SK-N-SH (cell line): ENCODE data around the gene NDUFA12. TPM values are rescaled to one million over a fixed set of nuclear protein-coding genes. Genes with fewer than 3 reads are reported as not detected.

Experiments used
- CTCF ChIA-PET: fragments of 300-600, 350-600 bp; formaldehyde crosslinking; extraction: SDS; loops from one replicate; lab custom pipeline; 2021; lab: Yijun Ruan, JAX
- POLR2A ChIA-PET: fragments of 350-600 bp; sonication (Branson Sonifier 250); formaldehyde crosslinking; extraction: SDS; loops from one replicate; lab custom pipeline; 2020; ENCODE audit warnings: antibody characterized with exemption, inconsistent platforms; lab: Yijun Ruan, JAX
- DNase-seq: peaks from one replicate; pipeline ENCODE4 v3.0.0; 2012
- H2AFZ ChIP-seq: fragments of 200-600 bp; sonication (generic); 2 replicates; pipeline ENCODE4 v1.8.1; 2016; ENCODE audit warnings: antibody characterized with exemption, mild to moderate bottlenecking, low read depth
- H3F3A ChIP-seq: fragments of 200-600 bp; sonication (generic); replicated peaks from 2 replicates; pipeline ENCODE3; 2016; ENCODE audit warnings: antibody characterized with exemption, mild to moderate bottlenecking; ENCODE audit not compliant: insufficient read depth
- H3K27ac ChIP-seq, 2 experiments: fragments of 200-500 bp in 1 of 2; fragments of 200-600 bp in 1 of 2; sonication (Bioruptor generic) in 1 of 2; sonication (generic), shearing (Covaris generic) in 1 of 2; 2 replicates each; pipeline versions ENCODE4 v1.5.1 to v1.6.1; 2014 to 2016; ENCODE audit warnings: low read depth in 2 of 2, inconsistent platforms in 1 of 2, low read length in 1 of 2, mild to moderate bottlenecking in 1 of 2, mixed read lengths in 1 of 2
- H3K27me3 ChIP-seq: fragments of 200-600 bp; sonication (generic), shearing (Covaris generic); 2 replicates; pipeline ENCODE4 v1.6.1; 2016; ENCODE audit warnings: mixed run types; ENCODE audit not compliant: insufficient read depth
- H3K36me3 ChIP-seq, 2 experiments: fragments of 200-500 bp in 1 of 2; fragments of 200-600 bp in 1 of 2; sonication (Bioruptor generic) in 1 of 2; sonication (generic) in 1 of 2; replicated peaks in 1 of 2; 2 replicates each; pipeline versions ENCODE3 to v1.5.1; 2014 to 2016; ENCODE audit warnings: low read length in 1 of 2, mild to moderate bottlenecking in 1 of 2; ENCODE audit not compliant: insufficient read depth in 2 of 2, control insufficient read depth in 1 of 2
- H3K4me1 ChIP-seq, 2 experiments: fragments of 200-500 bp in 1 of 2; fragments of 200-600 bp in 1 of 2; sonication (Bioruptor generic) in 1 of 2; sonication (generic), shearing (Covaris generic) in 1 of 2; 2 replicates each; pipeline versions ENCODE4 v1.5.1 to v1.6.1; 2014 to 2016; ENCODE audit warnings: low read depth in 1 of 2, low read length in 1 of 2, mixed run types in 1 of 2; ENCODE audit not compliant: insufficient read depth in 2 of 2, control insufficient read depth in 1 of 2
- H3K4me2 ChIP-seq: fragments of 200-600 bp; sonication (generic), shearing (Covaris generic); 2 replicates; pipeline ENCODE4 v1.6.1; 2017; ENCODE audit warnings: mixed run types
- H3K4me3 ChIP-seq, 2 experiments: fragments of 200-500 bp in 1 of 2; fragments of 200-600 bp in 1 of 2; sonication (Bioruptor generic) in 1 of 2; sonication (generic), shearing (Covaris generic) in 1 of 2; 2 replicates each; pipeline versions ENCODE4 v1.5.1 to v1.8.1; 2014 to 2016; ENCODE audit warnings: low read depth in 2 of 2, inconsistent platforms in 1 of 2, low read length in 1 of 2, mild to moderate bottlenecking in 1 of 2, mixed read lengths in 1 of 2, moderate library complexity in 1 of 2
- H3K79me2 ChIP-seq: fragments of 200-600 bp; sonication (generic); 2 replicates; pipeline ENCODE4 v1.8.1; 2017; ENCODE audit warnings: mild to moderate bottlenecking; ENCODE audit not compliant: insufficient read depth
- H3K9ac ChIP-seq: fragments of 200-600 bp; sonication (generic); 2 replicates; pipeline ENCODE4 v1.6.1; 2017; ENCODE audit warnings: mixed run types
- H3K9me2 ChIP-seq: fragments of 200-600 bp; sonication (generic); 2 replicates; pipeline ENCODE4 v1.6.1; 2017; ENCODE audit warnings: mixed run types
- H3K9me3 ChIP-seq: fragments of 200-600 bp; sonication (generic); 2 replicates; pipeline ENCODE4 v1.6.1; 2017; ENCODE audit warnings: mixed run types, mild to moderate bottlenecking, moderate library complexity
- H4K20me1 ChIP-seq: fragments of 200-600 bp; sonication (generic); 2 replicates; pipeline ENCODE4 v1.6.1; 2017; ENCODE audit warnings: mild to moderate bottlenecking, mixed run types; ENCODE audit not compliant: insufficient read depth
- CHD2 ChIP-seq: fragments of 150-350 bp; IDR thresholded peaks from 2 replicates; pipeline ENCODE4 v1.6.1; 2018; ENCODE audit warnings: low read length; ENCODE audit not compliant: partially characterized antibody
- ELF1 ChIP-seq: IDR thresholded peaks from 2 replicates; pipeline ENCODE4 v1.4.0; 2012
- EP300 ChIP-seq, 2 experiments: IDR thresholded peaks; 2 replicates each; pipeline versions ENCODE4 v1.4.0 to v1.6.1; 2012; ENCODE audit warnings: borderline replicate concordance in 1 of 2, low read depth in 1 of 2, low read length in 1 of 2
- EZH2phosphoT487 ChIP-seq: fragments of 200-600 bp; sonication (generic); IDR thresholded peaks from 2 replicates; pipeline ENCODE4 v1.6.1; 2017; ENCODE audit warnings: low read depth, mixed run types, mild to moderate bottlenecking, antibody characterized with exemption, moderate library complexity, borderline replicate concordance
- FOSL2 ChIP-seq: IDR thresholded peaks from 2 replicates; pipeline ENCODE4 v1.4.0; 2012; ENCODE audit warnings: low read depth, mild to moderate bottlenecking, moderate library complexity, borderline replicate concordance
- MXI1 ChIP-seq: IDR thresholded peaks from 2 replicates; pipeline ENCODE4 v1.6.1; 2012; ENCODE audit warnings: mild to moderate bottlenecking, low read depth, low read length, improper control_type of control experiment
- NFIC ChIP-seq: IDR thresholded peaks from 2 replicates; pipeline ENCODE4 v1.4.0; 2012; ENCODE audit warnings: borderline replicate concordance
- POLR2AphosphoS5 ChIP-seq: IDR thresholded peaks from 2 replicates; pipeline ENCODE4 v1.6.1; 2012; ENCODE audit warnings: low read depth, low read length
- REST ChIP-seq: IDR thresholded peaks from 2 replicates; pipeline ENCODE4 v1.6.1; 2012; ENCODE audit warnings: mild to moderate bottlenecking, low read depth, low read length, moderate library complexity
- SMC3 ChIP-seq: IDR thresholded peaks from 2 replicates; pipeline ENCODE4 v1.6.1; 2012; ENCODE audit warnings: low read depth, low read length, improper control_type of control experiment
- TCF12 ChIP-seq: IDR thresholded peaks from 2 replicates; pipeline ENCODE4 v1.4.0; 2012
- USF2 ChIP-seq: fragments of 150-350 bp; IDR thresholded peaks from 2 replicates; pipeline ENCODE4 v1.6.1; 2017; ENCODE audit warnings: antibody characterized with exemption, low read length, low read depth, borderline replicate concordance
- WGBS: methylation state at CpG from one replicate; pipeline ENCODE4 v1.1.6; 2017; ENCODE audit warnings: low lambda C conversion rate; 5-methylcytosine and 5-hydroxymethylcytosine counted together
- polyA plus RNA-seq, 3 experiments: library from polyadenylated mRNA; depleted of rRNA; stranded (reverse); fragments of >200 nt; gene quantifications; 2 replicates each; pipeline ENCODE4 v1.2.3, GENCODE V29; 2012
- TF ChIP-seq, protein P1 (sequence below): fragments of 200-600 bp; sonication (generic); IDR thresholded peaks from 2 replicates; pipeline ENCODE4 v1.6.1; 2017; ENCODE audit warnings: antibody characterized with exemption, mild to moderate bottlenecking, moderate library complexity

NDUFA12 gene
- polyA plus RNA-seq, 1 of the 3 experiments (the other 2 are of a cell fraction): 106 TPM

DNA sequence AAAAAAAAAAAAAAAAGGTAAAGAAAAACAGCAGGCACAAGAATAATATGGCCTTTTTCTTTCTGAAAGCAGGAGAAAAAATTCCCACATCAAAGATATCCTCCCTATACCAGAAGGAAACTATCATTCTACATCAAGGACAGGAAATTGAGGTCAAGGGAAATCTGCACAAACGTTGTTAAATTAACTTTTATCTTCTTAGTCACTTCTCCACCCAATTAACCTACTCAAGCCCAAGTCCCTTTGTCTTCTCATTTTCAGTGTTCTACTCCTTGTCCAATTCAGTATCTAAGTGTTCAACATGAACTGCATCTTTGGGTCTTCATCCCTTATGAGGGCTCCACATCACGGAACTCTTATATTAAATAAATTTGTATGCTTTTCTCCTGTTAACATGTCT, 15.7 kb downstream of the NDUFA12 start:
- 75% methylated on average over 2 of the region's 2 CpGs for WGBS
- TF ChIP-seq NFIC (no peak), MXI1 (no peak), FOSL2 (no peak)
- TF ChIP-seq, all 33 proteins: peak for 0
- H3K4me2 ChIP-seq: no peak overlapping the region
- DNase-seq: no peak
- H3K9me2 ChIP-seq: no peaks in the 10 kb centered on the region
- no peak overlapping the region for H3K27ac ChIP-seq
- no peaks in the 10 kb centered on the region for H3F3A ChIP-seq
- H2AFZ ChIP-seq: no peak overlapping the region
- H3K36me3 ChIP-seq: peaks cover 9 to 11% of the 10 kb centered on the region in 2 experiments
- no peaks in the 10 kb centered on the region for H3K9me3 ChIP-seq
- no peaks in the 10 kb centered on the region; a peak in 1 of 4 replicates for H3K4me1 ChIP-seq
- ChIA-PET POLR2A (no interaction called here), CTCF (no interaction called here)
- peaks cover 2% of the 10 kb centered on the region; the same call in 1 of the 2 replicates for H4K20me1 ChIP-seq
- H3K9ac ChIP-seq: no peak overlapping the region
- H3K4me3 ChIP-seq: no peak overlapping the region
- H3K79me2 ChIP-seq: peaks cover 5% of the 10 kb centered on the region; the same call in 1 of the 2 replicates
- no peaks in the 10 kb centered on the region for H3K27me3 ChIP-seq

DNA sequence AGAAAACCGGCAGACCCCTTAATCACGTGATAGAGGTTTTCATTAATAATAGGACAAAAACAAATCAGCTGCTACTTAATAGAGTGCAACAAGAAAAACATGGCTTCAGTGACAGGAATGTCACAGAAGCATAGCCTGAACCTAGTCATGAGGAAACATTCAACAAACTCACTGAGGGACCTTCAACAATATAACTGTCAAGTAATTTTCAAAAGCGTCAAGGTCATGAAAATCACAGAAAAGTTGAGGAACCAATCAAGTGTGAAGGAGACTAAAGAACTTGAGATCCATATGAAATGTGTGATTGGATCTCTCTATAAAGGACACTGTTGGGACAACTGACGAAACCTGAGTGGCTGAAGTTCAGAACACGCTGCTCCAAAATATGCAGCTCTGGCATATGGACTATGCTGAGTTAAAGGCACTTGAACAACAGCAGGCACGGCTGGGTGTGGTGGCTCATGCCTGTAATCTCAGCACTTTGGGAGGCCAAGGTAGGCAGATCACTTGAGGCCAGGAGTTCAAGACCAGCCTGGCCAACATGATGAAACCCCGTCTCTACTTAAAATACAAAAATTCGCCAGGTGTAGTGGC, 16.3 kb downstream of the NDUFA12 start:
- POLR2A ChIA-PET: no interaction called here
- 93% methylated on average over 7 of the region's 8 CpGs for WGBS

More for the DNA sequence above, 16.3 kb downstream of the NDUFA12 start:
- Histone ChIP-seq H3K4me3 (no peak overlapping the region), H4K20me1 (peaks cover 2% of the 10 kb centered on the region; the same call in 1 of the 2 replicates), H3K4me2 (no peak overlapping the region), H2AFZ (no peak overlapping the region), H3K79me2 (peaks cover 5% of the 10 kb centered on the region; the same call in 1 of the 2 replicates)
- DNase-seq: no peak
- CTCF ChIA-PET: no interaction called here
- TF ChIP-seq CHD2 (no peak), EZH2phosphoT487 (no peak), EP300 (IDR thresholded peaks at IDR 0.05; ENCODE audit: borderline replicate concordance in 1 of 2, low read depth in 1 of 2, low read length in 1 of 2) (no peak), REST (no peak), USF2 (no peak), POLR2AphosphoS5 (no peak), ELF1 (no peak), TCF12 (no peak), SMC3 (no peak)
- TF ChIP-seq, protein P1, sequence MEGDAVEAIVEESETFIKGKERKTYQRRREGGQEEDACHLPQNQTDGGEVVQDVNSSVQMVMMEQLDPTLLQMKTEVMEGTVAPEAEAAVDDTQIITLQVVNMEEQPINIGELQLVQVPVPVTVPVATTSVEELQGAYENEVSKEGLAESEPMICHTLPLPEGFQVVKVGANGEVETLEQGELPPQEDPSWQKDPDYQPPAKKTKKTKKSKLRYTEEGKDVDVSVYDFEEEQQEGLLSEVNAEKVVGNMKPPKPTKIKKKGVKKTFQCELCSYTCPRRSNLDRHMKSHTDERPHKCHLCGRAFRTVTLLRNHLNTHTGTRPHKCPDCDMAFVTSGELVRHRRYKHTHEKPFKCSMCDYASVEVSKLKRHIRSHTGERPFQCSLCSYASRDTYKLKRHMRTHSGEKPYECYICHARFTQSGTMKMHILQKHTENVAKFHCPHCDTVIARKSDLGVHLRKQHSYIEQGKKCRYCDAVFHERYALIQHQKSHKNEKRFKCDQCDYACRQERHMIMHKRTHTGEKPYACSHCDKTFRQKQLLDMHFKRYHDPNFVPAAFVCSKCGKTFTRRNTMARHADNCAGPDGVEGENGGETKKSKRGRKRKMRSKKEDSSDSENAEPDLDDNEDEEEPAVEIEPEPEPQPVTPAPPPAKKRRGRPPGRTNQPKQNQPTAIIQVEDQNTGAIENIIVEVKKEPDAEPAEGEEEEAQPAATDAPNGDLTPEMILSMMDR: no peak
- TF ChIP-seq, all 33 proteins: peak for 0
- no peaks in the 10 kb centered on the region; a peak in 1 of 4 replicates for H3K4me1 ChIP-seq
- H3K9ac ChIP-seq: no peak overlapping the region
- no peaks in the 10 kb centered on the region for H3K9me3 ChIP-seq
- H3F3A ChIP-seq: no peaks in the 10 kb centered on the region
- no peak overlapping the region for H3K27ac ChIP-seq
- peaks cover 6% of the 10 kb centered on the region in 2 experiments for H3K36me3 ChIP-seq
- no peaks in the 10 kb centered on the region for H3K27me3 ChIP-seq
- no peaks in the 10 kb centered on the region for H3K9me2 ChIP-seq
